Measurements from ENCODE around the gene COG5.

Gene COG5

GRCh38 chr7:107210400-107210799 lies 353.3 kb downstream of the COG5 start:
- DNase-seq: no peak

- DNase-seq: no peak
Observed at GRCh38 chr7:107209565-107209964, 354.2 kb downstream of the COG5 start.

GRCh38 chr7:107208563-107208962 lies 355.2 kb downstream of the COG5 start:
- no peak for DNase-seq

GRCh38 chr7:107208024-107208521 lies 355.6 kb downstream of the COG5 start:
- no peak for DNase-seq

- no peak for DNase-seq
Observed at GRCh38 chr7:107207459-107207858, 356.3 kb downstream of the COG5 start.

GRCh38 chr7:107206706-107207105 lies 357.0 kb downstream of the COG5 start:
- DNase-seq: no peak

- no peak for DNase-seq
Observed at GRCh38 chr7:107206136-107206535, 357.6 kb downstream of the COG5 start.

- no peak for DNase-seq
Observed at GRCh38 chr7:107203607-107204006, 360.1 kb downstream of the COG5 start.

GRCh38 chr7:107201795-107202450 lies 361.8 kb downstream of the COG5 start:
- peak; percentile 21 for DNase-seq

GRCh38 chr7:107196834-107197610 lies 366.7 kb downstream of the COG5 start:
- no peak for DNase-seq

GRCh38 chr7:107194052-107194451 lies 369.7 kb downstream of the COG5 start:
- no peak for DNase-seq

- no peak for DNase-seq
Observed at GRCh38 chr7:107190090-107190489, 373.6 kb downstream of the COG5 start.

- no peak for DNase-seq
Observed at GRCh38 chr7:107187774-107188173, 375.9 kb downstream of the COG5 start.

GRCh38 chr7:107186240-107186639 lies 377.5 kb downstream of the COG5 start:
- DNase-seq: no peak

GRCh38 chr7:107185716-107186115 lies 378.0 kb downstream of the COG5 start:
- no peak for DNase-seq

GRCh38 chr7:107181172-107181571 lies 382.5 kb downstream of the COG5 start:
- no peak for DNase-seq

- no peak for DNase-seq
Observed at GRCh38 chr7:107180378-107180777, 383.3 kb downstream of the COG5 start.

- peak; percentile 13 for DNase-seq
Observed at GRCh38 chr7:107179326-107180164, 384.2 kb downstream of the COG5 start.

GRCh38 chr7:107173691-107174406 lies 389.9 kb downstream of the COG5 start:
- DNase-seq: no peak

- DNase-seq: no peak
Observed at GRCh38 chr7:107173191-107173590, 390.5 kb downstream of the COG5 start.

- DNase-seq: no peak
Observed at GRCh38 chr7:107172276-107173032, 391.3 kb downstream of the COG5 start.

- DNase-seq: no peak
Observed at GRCh38 chr7:107171496-107171895, 392.2 kb downstream of the COG5 start.
